ENCODE results near the gene BMAL2. TPM values are rescaled to one million over a fixed set of nuclear protein-coding genes. Genes with fewer than 3 reads are reported as not detected.
A peak's percentile ranks its signal among the peaks of the same experiment; 100 is the strongest.

BMAL2 gene
- total RNA-seq, 1 experiment from 2014 or later, result 71.2 TPM

DNA sequence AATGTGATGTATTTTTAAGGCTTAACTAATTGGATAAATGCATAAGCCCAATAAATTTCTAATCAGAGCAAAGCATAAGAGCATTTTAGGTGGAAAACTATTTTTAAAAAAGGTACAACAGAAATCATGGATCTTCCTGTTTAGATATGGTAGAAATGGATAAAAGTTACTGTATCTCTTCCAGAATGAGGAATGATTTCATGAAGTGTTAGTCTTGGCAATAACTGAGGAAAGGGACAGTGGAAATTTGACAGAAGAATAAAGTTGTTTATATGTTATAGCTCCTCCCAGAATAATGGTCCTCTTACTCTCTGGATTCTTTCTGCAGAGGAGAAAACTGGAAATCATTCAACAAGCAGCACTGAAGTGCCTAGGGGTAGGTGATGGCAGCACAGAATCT, 32.4 kb upstream of the BMAL2 start:
- Mint-ChIP-seq H3K36me3 (ENCODE audit: insufficient read depth, unreplicated experiment) (no peaks in the 10 kb centered on the region), H3K4me1 (ENCODE audit: low read depth, unreplicated experiment) (peaks cover 9% of the 10 kb centered on the region), H3K9me3 (ENCODE audit: low read depth, unreplicated experiment) (no peaks in the 10 kb centered on the region), H3K4me3 (ENCODE audit: low read depth, unreplicated experiment) (no peak overlapping the region), H3K27me3 (ENCODE audit: unreplicated experiment) (no peaks in the 10 kb centered on the region), H3K27ac (ENCODE audit: unreplicated experiment) (no peak overlapping the region)
- DNase-seq, result no peak
- TF ChIP-seq, protein P1, sequence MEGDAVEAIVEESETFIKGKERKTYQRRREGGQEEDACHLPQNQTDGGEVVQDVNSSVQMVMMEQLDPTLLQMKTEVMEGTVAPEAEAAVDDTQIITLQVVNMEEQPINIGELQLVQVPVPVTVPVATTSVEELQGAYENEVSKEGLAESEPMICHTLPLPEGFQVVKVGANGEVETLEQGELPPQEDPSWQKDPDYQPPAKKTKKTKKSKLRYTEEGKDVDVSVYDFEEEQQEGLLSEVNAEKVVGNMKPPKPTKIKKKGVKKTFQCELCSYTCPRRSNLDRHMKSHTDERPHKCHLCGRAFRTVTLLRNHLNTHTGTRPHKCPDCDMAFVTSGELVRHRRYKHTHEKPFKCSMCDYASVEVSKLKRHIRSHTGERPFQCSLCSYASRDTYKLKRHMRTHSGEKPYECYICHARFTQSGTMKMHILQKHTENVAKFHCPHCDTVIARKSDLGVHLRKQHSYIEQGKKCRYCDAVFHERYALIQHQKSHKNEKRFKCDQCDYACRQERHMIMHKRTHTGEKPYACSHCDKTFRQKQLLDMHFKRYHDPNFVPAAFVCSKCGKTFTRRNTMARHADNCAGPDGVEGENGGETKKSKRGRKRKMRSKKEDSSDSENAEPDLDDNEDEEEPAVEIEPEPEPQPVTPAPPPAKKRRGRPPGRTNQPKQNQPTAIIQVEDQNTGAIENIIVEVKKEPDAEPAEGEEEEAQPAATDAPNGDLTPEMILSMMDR (IDR thresholded peaks at IDR 0.05; ENCODE audit: unreplicated experiment), result no peak
- CTCF ChIA-PET, result no interaction called here
- BruUV-seq (replicated peaks), result no TSS peak
- intact Hi-C loops (cut with micrococcal nuclease; ENCODE audit: unreplicated experiment), result loop anchor here (10.0 kb wide), 1 partner anchor 155 kb away; no protein-coding TSS in a partner anchor

- peaks cover 9% of the 10 kb centered on the region for H3K4me1 Mint-ChIP-seq (ENCODE audit: low read depth, unreplicated experiment)
- no peak overlapping the region for H3K4me3 Mint-ChIP-seq (ENCODE audit: low read depth, unreplicated experiment)
- no peaks in the 10 kb centered on the region for H3K9me3 Mint-ChIP-seq (ENCODE audit: low read depth, unreplicated experiment)
- intact Hi-C loops (cut with micrococcal nuclease; ENCODE audit: unreplicated experiment), result loop anchor here (2.0 to 10.0 kb wide), 2 partner anchors 159 to 289 kb away; partner anchors contain the start of gene TM7SF3
- no peaks in the 10 kb centered on the region for H3K27me3 Mint-ChIP-seq (ENCODE audit: unreplicated experiment)
- no peaks in the 10 kb centered on the region for H3K36me3 Mint-ChIP-seq (ENCODE audit: insufficient read depth, unreplicated experiment)
- no TSS peak for BruUV-seq (replicated peaks)
- CTCF ChIA-PET, result interaction anchor here (0.7 kb wide), 1 partner anchor 28 kb away, joined by 3 read pairs; no protein-coding TSS in a partner anchor
- TF ChIP-seq, protein P1 (IDR thresholded peaks at IDR 0.05; ENCODE audit: unreplicated experiment), result no peak
- DNase-seq, result no peak
- no peak overlapping the region for H3K27ac Mint-ChIP-seq (ENCODE audit: unreplicated experiment)
Measured at GRCh38 chr12:27303139-27304111, 29.2 kb upstream of the BMAL2 start.

- TF ChIP-seq, protein P1 (IDR thresholded peaks at IDR 0.05; ENCODE audit: unreplicated experiment), result no peak
- H3K27me3 Mint-ChIP-seq (ENCODE audit: unreplicated experiment), result no peaks in the 10 kb centered on the region
- intact Hi-C loops (cut with micrococcal nuclease; ENCODE audit: unreplicated experiment), result loop anchor here (5.0 to 10.0 kb wide), 2 partner anchors 160 to 453 kb away; no protein-coding TSS in a partner anchor
- no peak for DNase-seq
- H3K9me3 Mint-ChIP-seq (ENCODE audit: low read depth, unreplicated experiment), result no peaks in the 10 kb centered on the region
- H3K4me3 Mint-ChIP-seq (ENCODE audit: low read depth, unreplicated experiment), result no peak overlapping the region
- no peaks in the 10 kb centered on the region for H3K36me3 Mint-ChIP-seq (ENCODE audit: insufficient read depth, unreplicated experiment)
- no peak overlapping the region for H3K27ac Mint-ChIP-seq (ENCODE audit: unreplicated experiment)
- BruUV-seq (replicated peaks), result no TSS peak
- CTCF ChIA-PET, result interaction anchor here (1.6 to 2.9 kb wide), 3 partner anchors 7 to 290 kb away, joined by 4 to 29 read pairs (median 9); partner anchors contain the start of genes STK38L and TM7SF3
- H3K4me1 Mint-ChIP-seq (ENCODE audit: low read depth, unreplicated experiment), result peaks cover 9% of the 10 kb centered on the region
Measured at GRCh38 chr12:27304856-27305255, 27.8 kb upstream of the BMAL2 start.

DNA sequence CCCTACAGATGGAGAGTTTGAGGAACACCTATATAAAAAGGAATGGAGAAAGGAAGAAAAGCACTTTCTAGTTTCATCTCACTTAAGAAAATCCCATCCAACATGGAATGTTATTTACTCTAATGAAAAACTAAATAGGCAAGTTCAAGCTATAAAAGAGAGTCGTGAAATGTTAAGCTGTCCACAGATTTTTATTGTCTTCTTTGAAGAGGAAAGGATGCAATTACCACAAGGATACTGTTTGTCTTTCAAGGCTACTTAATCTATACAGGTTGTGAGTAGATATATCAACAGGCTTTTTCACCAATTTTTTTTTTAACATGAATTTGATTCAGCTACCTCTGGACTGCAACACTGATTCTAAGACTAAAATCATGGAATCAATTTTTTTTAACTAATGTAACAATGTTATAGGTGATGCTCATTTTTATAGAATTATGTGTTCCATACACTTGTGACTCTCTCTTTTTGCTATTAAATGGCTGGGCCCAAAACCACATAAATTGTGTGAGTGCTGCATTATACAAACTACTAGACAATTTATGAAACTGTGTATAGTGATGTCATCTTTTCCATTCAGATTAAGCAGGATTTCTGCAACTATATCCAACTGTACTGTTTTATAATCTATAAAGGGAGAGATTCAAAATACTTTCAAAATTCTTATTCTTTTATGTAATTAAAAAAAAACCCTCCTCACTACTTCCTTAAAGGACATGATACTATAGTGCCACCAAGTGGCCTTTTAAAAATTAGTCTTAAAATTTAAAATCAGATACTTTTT, 26.8 kb upstream of the BMAL2 start:
- Mint-ChIP-seq H3K4me3 (ENCODE audit: low read depth, unreplicated experiment) (no peak overlapping the region), H3K4me1 (ENCODE audit: low read depth, unreplicated experiment) (peaks cover 9% of the 10 kb centered on the region), H3K27ac (ENCODE audit: unreplicated experiment) (no peak overlapping the region), H3K9me3 (ENCODE audit: low read depth, unreplicated experiment) (no peaks in the 10 kb centered on the region), H3K27me3 (ENCODE audit: unreplicated experiment) (no peaks in the 10 kb centered on the region), H3K36me3 (ENCODE audit: insufficient read depth, unreplicated experiment) (no peaks in the 10 kb centered on the region)
- CTCF ChIA-PET, result interaction anchor here (0.7 to 2.9 kb wide), 13 partner anchors 8 to 454 kb away, joined by 3 to 29 read pairs (median 4); partner anchors contain the start of genes FGFR1OP2, MED21, STK38L and TM7SF3
- intact Hi-C loops (cut with micrococcal nuclease; ENCODE audit: unreplicated experiment), result loop anchor here (2.0 to 10.0 kb wide), 3 partner anchors 61 to 454 kb away; partner anchors contain the start of gene STK38L
- BruUV-seq (replicated peaks), result no TSS peak
- DNase-seq, result no peak
- TF ChIP-seq, protein P1 (IDR thresholded peaks at IDR 0.05; ENCODE audit: unreplicated experiment), result peak; percentile 35
